ENCODE data around the gene TMEM245. TPM values are rescaled to one million over a fixed set of nuclear protein-coding genes. Genes with fewer than 3 reads are reported as not detected.
"Not testable (repeated sequence)": the region's sequence is repeated elsewhere in the genome, so short reads cannot be mapped to it uniquely, and the experiment has no call there.

TMEM245 gene
- total RNA-seq, 2 donors from 2014 or later, result 67.4 to 79.3 TPM

DNA sequence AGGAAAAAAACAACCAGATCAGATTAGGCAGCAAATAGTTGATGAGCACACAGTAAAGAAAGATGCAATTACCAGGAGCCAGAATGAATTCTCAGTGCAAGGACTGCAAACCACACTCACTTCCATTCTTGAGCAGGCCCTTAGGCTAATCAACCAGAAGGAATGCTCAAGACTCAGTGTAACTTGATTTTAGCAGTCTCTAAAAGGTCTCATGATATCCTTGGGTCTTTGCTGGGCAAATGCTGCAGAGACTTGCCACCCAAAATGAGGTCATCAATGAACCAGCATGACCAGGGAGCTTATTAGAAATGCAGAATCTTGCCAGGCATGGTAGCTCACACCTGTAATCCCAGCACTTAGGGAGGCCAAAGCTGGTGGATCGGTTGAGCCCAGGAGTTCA lies 20.1 kb upstream of the TMEM245 start:
- intact Hi-C loops (cut with DNase I), result no loop called here

DNA sequence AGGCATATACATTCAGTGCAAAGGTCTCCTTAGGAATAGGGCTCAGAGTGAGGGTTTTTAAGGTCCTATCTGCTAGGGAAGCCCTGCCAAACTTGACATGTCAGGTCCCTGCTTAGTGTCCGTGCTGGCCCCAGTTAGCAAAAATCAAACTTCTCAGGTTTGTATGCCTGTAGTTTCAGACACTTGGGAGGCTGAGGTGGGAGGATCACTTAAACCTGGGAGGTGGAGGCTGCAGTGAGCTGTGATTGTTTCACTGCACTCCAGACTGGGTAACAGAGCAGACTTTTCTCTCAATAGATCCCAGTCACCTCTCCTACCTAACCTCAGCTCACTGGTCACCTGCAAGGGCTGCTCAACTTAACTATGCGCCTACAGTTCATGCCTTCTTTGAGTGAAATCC lies 18.7 kb upstream of the TMEM245 start:
- ATAC-seq, result no peak
- intact Hi-C loops (cut with DNase I), result no loop called here
- no peak for DNase-seq

More for the DNA sequence above, 20.1 kb upstream of the TMEM245 start:
- no peak for ATAC-seq
- no peak for DNase-seq

DNA sequence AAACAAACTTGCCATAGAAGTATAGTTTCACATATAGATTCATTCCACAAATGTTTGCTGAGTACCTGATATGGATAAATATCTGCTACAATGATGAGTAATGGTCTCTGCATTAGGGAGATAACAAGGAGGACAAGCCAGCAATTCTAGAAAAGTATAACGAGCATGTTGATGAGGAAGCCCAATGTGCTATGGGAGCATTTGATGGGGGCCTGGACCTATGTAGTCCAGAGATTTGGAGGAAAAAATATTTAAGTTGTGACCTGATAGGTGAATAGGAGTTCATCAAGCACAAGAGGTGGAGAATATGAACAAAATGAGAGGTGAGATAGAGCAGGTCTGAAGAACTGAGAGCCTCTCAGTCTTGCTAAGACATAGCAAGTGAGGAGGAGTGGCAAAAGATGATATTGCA lies 14.4 kb upstream of the TMEM245 start:
- intact Hi-C loops (cut with DNase I), result no loop called here
- no peak for DNase-seq
- no peak for ATAC-seq

DNA sequence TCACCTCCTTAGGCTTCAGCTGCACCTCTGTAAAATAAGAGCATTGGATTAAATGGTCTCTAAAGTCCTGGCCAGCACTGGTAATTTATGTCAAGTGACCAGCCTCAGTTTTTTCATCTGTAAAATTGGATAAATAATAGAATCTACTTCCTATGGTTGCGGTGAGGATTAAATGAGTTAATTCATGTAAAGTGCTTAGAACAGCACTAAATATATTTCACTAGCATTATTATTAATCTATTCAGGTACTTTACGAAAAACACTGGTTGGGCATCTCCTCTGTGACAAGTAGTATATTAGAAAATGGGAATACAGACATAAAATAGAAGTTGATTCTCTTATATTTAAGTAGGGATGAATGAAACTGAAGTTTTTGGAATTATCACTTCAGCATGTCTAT lies 13.8 kb upstream of the TMEM245 start:
- ATAC-seq, result no peak
- intact Hi-C loops (cut with DNase I), result no loop called here
- no peak for DNase-seq

DNA sequence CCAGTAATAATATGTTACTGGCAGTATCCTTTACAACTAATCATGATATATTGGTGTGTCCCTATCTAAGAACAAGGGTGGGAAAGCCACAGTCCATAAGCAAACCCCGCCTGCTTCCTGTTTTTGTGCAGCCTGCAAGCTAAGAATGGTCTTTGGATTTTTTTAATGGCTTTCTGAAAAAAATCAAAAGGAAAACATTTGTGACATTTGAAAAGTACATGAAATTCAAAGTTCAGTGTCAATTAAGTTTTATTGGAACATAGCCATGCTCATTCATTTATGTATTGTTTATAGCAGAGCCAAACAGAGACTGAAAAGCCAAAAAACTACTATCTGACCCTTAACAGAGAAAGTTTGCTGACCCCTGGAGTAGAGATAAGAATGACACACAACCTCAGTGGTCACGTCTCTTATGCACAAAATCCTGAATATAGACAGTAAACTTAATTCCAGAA lies 12.8 kb upstream of the TMEM245 start:
- ATAC-seq, result no peak
- intact Hi-C loops (cut with DNase I), result no loop called here
- no peak for DNase-seq

DNA sequence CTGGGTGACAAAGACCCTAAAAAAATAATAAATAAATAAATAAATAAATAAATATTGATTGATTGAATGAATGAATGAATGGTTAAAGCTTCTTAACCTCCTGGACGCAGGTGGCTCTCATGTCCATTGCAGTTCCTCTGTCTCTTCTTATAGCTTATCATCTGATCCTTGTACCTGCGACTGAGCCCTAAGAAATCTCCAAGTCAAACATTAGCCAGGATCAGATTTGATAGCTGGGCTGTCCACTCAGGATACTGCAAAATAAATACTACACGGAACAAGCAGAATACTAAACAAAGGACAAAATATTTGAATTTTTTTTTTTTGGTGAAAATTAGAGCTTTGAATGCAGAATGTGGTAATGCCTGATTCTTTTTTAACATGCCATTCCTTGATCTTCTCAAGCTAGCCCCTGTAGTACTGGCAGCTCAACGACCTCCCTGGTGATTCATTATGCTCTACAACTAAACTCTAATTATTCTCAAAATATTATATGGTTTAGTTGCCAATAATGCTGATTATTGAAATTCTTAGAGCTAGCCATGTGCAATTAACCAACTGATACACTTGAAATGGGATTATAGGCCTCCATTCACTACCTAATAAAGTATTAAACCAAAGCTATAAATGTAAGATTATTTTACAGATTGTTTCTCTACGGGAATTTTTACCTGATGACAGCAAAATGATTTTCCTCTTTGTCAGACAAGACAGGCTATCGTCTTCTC lies 9.9 kb upstream of the TMEM245 start:
- intact Hi-C loops (cut with DNase I), result no loop called here
- no peak for ATAC-seq
- no peak for DNase-seq

DNA sequence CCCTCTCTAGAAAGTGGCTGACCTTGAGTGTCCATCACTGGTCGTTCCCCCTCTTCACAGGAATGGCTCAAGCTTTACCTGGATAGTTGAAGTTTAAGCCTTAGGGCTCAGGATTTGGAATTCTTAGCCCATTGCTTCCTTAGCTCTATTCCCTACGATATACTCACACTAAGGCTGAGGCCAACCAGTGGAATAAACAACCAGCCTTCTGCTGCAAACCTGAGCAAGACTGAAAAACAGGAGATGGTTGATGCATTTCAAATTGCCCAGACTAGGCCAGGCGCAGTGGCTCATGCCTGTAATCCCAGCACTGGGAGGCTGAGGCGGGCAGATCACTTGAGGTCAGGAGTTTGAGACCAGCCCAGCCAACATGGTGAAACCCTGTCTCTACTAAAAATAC lies 6.9 kb upstream of the TMEM245 start:
- ATAC-seq; intact Hi-C loops (cut with DNase I); DNase-seq: not testable (repeated sequence)

DNA sequence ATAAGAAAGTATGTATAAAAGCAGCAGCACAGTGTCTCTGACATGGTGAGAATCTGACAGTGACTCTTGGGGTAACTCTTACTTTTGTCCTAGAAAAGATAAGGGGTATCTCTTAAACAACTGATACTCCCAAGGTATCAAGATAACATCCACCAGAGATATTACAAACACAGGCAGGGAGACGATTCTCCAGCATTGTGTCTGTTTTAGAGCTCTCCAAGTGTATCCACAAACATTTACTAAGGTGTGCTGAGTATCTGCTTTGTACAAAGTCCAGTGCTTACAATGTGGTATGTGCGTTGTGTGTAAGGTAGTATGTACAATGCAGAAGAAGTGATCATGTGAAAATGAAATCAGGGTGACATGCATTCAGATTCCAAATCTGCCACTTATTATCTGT lies 4.4 kb upstream of the TMEM245 start:
- no peak for DNase-seq
- ATAC-seq, result no peak
- intact Hi-C loops (cut with DNase I), result no loop called here

DNA sequence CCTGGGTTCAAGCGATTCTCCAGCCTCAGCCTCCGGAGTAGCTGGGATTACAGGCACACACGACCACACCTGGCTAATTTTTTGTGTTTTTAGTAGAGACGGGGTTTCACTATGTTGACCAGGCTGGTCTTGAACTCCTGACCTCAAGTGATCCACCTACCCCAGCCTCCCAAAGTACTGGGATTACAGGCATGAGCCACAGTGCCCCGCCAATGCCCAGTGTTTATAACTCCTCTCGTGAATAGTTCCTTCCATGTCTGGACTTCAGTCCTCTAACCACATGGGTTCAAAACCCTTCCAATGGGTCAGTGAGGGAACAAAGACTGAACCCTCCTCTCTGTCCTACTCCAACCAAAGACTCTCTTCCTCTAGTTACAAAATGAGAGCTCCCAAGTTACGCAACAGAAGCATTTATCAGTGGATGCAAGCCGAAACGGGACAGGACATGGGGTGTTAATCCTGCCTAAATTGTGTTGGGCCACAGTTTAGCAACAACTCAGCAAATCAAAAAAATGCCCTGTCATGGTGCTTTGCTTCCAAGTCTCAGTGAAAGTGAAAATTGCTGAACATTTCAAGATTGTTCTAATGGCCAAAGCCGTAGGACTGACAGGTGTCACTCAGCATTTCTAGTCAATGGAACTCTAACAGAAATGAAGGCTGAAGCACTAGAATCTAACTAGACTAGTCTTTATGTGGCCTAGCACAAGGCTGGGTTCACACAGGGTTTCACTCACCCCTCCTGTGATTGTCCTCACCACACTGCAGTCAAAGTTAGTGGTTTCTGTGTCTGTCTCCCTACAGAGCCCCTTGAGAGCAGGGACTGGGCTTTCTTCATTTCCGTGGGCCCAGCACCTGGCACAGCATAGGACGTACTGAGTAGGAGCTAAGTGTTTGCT lies 3.2 kb upstream of the TMEM245 start:
- intact Hi-C loops (cut with DNase I), result no loop called here
- no peak for ATAC-seq
- DNase-seq, result no peak

DNA sequence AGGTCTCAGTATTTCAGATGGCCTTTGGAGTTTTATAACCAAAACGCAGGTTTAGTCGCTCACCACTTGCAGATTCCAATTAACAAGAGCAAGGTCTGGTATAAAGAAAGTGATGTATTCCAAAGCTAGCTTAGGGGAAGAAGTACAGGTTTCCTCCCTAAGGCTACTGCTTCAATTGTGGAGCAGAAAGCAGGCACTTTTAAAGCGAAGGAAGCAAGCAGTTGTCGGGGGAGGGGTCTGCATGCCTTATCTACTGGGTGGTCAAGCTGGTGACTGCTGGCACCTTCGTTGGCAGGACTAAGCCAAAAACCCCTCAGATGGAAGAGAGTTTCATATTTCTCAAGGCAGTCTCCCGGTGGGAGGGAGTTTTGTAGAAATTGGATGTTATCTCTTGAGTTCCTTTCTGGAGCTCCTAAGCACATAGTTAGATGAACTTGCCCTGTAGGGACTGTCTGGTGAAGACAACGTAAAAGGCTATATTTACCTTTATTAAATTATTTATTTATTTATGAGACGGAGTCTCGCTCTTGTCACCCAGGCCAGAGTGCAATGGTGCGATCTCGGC lies 1.6 kb upstream of the TMEM245 start:
- no peak for ATAC-seq

DNA sequence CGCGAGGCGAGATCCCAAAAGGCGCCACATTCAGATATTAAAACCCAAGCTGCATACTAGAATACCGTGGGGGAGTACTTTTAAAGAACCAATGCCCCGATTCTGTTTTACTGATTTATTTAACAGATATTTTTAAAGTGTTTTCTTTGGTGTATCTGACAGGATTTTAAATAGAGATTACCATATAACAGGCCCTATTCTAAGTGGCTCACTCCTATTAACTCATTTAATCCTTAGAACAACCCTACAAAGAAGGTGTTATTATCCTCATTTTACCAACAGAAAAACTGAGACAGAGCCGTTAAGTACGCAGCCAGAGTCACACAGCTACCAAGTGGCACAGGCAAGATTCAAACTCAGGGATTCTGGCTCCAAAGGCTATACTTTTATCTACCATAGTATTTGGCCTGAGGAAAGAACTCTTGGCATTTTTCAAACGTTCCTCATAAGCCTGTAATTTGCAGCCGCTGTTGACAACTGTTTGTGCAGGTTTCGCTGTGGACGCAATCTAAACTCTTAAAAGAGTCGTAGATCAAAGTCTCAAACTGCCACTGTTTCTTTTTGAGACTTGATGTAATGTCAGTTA lies 550 bp upstream of the TMEM245 start:
- ATAC-seq (no peak), DNase-seq (no peak)
- intact Hi-C loops (cut with DNase I), result no loop called here

More for the DNA sequence above, 1.6 kb upstream of the TMEM245 start:
- intact Hi-C loops (cut with DNase I), result no loop called here
- no peak for DNase-seq

DNA sequence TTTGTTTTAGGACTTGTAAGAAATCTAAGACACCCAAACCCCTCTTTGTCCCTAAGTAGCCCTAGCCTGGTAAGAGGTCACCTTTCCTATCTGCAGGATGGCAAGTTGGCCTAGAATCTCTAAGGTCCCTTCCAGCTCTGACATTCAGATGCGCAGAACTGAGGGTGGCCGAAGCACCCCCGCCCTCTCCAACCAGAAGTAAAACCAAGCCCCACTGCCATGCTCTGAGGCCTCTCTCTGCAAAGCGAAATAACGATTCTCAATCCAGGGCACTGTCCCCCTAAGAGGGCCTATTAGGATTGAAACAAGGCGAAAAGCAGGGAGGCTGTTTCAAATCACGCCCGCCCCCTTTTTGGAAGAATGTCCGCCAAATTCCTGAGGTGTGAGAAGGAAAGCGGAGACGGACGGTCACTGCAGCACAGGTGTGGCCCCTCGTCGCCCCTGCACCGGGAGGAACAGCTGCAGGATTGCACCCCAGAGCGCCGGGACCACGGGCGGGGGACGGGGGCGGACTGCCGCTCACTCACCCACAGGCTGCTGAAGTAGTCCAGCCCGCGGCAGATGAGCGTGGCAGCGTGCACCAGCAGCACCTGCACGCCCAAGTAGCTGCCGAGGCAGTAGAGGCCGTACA lies 824 bp downstream of the TMEM245 start:
- intact Hi-C loops (cut with DNase I), result no loop called here
- DNase-seq (no peak), ATAC-seq (peak in 1 of 2 donors; percentile 1)

DNA sequence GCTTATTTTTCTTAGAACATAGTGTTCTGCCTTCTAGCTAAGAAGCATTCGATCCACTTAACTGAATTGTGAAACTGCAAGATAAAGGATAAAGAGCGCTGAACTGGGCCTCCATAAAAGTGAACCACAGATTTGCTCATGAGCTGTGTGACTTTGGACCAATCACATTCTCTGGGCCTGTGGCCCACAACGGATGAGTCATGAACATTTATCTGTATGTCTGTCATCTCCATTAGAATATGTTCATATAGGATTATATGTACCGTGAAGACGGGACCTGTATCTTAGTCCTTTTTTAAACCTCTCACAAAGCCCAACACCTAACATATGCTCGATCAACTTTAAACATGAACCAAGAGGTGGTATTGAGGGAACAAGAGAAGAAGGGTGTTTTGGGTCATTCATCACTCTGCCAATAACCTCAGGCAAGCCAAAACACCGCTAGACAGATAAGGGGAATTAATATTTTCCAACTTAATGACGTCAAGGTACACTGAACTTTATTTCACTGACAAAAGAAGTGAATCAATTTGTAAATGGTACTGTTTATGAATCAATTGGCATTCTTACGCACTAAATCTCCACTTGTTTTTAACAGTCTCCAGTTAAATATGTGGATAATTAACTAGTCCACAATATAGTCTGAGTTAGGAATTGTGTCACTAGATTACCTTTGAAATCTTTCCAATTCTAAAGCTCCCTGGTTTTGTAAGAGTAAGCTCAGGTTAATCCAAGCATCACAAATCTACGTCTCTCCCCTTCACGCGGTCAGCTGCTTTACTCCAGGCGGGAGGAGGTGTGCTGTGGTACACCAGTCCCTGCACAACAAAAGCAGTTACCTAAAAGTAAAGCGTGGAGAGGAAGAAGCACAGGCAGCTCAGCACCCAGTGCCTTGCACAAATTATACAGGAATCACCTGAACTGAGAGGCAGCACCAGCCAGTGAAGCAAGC lies 1.6 kb downstream of the TMEM245 start:
- DNase-seq (peak; percentile 69), ATAC-seq (peak in 1 of 2 donors; percentile 54)
- intact Hi-C loops (cut with DNase I), result no loop called here

DNA sequence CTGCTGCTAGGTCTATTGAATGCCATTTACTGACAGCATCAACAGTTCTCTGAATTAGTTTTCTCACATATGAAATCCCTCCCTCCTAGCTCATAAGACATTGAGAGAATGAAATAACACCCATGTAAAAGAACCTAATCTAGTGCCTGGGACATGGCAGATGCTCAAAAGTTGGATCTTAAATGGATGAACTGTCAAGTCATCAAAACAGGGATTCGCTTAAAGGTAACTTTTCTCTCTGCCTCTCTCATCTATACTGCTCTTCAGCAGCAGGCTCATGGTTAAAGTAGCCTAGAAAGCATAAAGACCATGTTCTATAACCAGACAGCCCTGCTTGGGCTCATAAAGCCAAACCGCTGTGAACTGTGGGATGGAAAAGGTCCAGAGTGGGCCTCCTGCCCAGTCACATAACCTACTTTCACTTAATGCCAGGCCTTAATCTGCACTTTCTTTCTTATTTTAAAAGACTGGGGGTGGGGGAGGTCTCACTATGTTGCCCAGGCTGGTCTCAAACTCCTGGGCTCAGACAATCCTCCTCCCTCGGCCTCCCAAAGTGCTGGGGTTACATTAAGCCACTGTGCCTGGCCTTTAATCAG lies 3.7 kb downstream of the TMEM245 start:
- intact Hi-C loops (cut with DNase I), result no loop called here
- ATAC-seq (no peak), DNase-seq (no peak)

DNA sequence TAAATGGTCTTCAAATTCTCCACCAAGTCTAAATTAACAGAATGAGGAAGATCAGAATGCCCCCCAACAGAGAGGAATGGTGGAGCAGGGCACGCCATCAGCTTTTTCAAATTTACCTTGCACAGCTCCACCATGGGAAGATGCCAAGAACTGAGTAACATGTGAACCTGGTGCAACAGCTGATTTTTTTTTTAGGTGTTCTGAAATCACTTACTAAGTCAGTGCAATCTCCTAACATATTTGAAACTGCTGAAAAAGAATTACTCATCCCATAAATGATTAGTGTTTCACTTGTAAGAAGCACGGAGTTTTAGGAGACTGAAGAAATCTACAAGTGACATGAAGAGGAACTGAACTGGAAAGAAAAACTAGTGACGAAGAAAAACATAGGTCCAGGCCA lies 5.1 kb downstream of the TMEM245 start:
- no peak for DNase-seq
- intact Hi-C loops (cut with DNase I), result no loop called here
- ATAC-seq, result peak in 1 of 2 donors; percentile 1

DNA sequence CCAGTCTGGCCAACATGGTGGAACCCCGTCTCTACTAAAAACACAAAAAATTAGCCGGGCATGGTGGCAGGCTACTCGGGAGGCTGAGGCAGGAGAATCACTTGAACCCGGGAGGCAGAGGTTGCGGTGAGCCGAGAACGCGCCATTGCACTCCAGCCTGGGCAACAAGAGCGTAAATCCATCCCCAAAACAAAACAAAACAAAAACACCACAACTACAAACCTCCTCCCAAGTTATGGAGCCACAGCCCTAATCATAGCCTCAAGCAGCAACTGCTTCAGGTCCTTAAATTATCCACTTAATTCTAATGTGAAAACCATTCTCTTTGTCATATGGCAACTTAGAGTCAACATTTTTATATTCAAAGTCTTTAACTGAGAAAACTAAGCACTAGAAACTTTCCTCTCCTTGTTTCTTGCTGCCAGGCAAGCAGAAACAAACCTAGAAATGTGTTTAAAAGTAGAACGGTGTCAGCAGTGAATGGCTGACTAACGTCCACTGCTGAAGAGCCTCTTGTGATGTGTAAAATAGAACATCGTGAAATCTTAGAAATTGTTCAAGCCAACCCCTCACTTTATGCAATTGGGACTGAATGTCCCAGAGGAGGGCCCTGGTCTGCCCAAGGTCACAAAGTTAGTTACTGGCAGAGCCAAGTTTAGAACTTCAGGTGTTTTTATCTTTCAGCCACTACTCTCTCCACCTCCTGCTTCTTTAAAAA lies 5.7 kb downstream of the TMEM245 start:
- DNase-seq (no peak), ATAC-seq (no peak)
- intact Hi-C loops (cut with DNase I), result no loop called here

DNA sequence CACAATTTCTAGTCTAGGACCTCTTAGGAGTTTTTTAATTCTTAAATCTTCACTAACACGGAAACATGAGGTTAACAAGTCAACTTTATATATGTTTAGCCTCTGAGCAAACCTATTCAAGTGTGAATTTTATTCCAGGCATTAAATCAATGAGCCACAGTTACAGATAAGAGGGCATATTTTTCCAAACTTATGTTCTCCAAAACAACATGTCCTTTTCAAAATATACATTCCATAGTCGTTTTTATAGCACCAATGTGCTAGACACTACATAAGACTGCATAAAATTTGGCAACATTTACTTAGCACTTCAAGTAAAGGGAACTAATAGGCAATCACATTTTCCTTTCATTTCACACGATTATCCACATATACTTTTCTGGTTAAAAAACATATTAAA lies 6.5 kb downstream of the TMEM245 start:
- intact Hi-C loops (cut with DNase I), result no loop called here

More for the DNA sequence above, 6.5 kb downstream of the TMEM245 start:
- DNase-seq (no peak), ATAC-seq (no peak)
